Activated naive CD4-positive, alpha-beta T cell treated with anti-CD3 and anti-CD28 coated beads, Interleukin-2, amount 10 ng/mL, durations not matched to agents 7 days and 5 days (primary cell): ENCODE results near the gene DENND4A.

Source experiments
- CTCF ChIA-PET: fragments of 350-600 bp; sonication (Branson Sonifier 250); formaldehyde crosslinking; loops from one replicate; lab custom pipeline; 2021; ENCODE audit warnings: antibody characterized with exemption; lab: Charles Lee
- DNase-seq: peaks from one replicate; pipeline ENCODE4 v3.0.0-alpha.2; 2020
- H3K27ac Mint-ChIP-seq: one replicate; pipeline ENCODE4 v1.8.0; 2021; ENCODE audit warnings: mild to moderate bottlenecking, moderate library complexity, mixed read lengths
- H3K27me3 Mint-ChIP-seq: one replicate; pipeline ENCODE4 v1.8.0; 2021; ENCODE audit warnings: mild to moderate bottlenecking, mixed read lengths
- H3K36me3 Mint-ChIP-seq: one replicate; pipeline ENCODE4 v1.8.0; 2021; ENCODE audit warnings: mixed read lengths
- H3K4me1 Mint-ChIP-seq: one replicate; pipeline ENCODE4 v1.8.0; 2021; ENCODE audit warnings: mixed read lengths
- H3K4me3 Mint-ChIP-seq: one replicate; pipeline ENCODE4 v1.8.0; 2021; ENCODE audit warnings: mild to moderate bottlenecking, moderate library complexity, mixed read lengths
- H3K9me3 Mint-ChIP-seq: one replicate; pipeline ENCODE4 v1.8.0; 2021; ENCODE audit warnings: mixed read lengths

The DENND4A gene

GRCh38 chr15:65792138-65792987, at the start of gene DENND4A:
TSS of gene DENND4A (minus strand) at chr15:65792293. CDS start at chr15:65756450, 35,843 bp downstream.
- Mint-ChIP-seq H3K9me3 (no peaks in the 10 kb centered on the region), H3K4me1 (peaks cover 69% of the 10 kb centered on the region), H3K36me3 (peaks cover 8% of the 10 kb centered on the region), H3K4me3 (peak within 1 kb of the TSS; percentile 85), H3K27ac (peak within 1 kb of the TSS; percentile 97), H3K27me3 (no peaks in the 10 kb centered on the region)
- peak; percentile 98 for DNase-seq
- CTCF ChIA-PET = interaction anchor here (0.9 to 2.5 kb wide), 6 partner anchors 26 to 44 kb away, joined by 3 to 10 read pairs (median 6); no protein-coding TSS in a partner anchor

GRCh38 chr15:65841121-65841930, 49.2 kb upstream of the DENND4A start:
- H3K4me3 Mint-ChIP-seq = no peak overlapping the region
- CTCF ChIA-PET = interaction anchor here (0.7 kb wide), 1 partner anchor 202 kb away, joined by 3 read pairs; no protein-coding TSS in a partner anchor
- H3K27ac Mint-ChIP-seq = no peak overlapping the region
- DNase-seq = no peak
- H3K9me3 Mint-ChIP-seq = no peaks in the 10 kb centered on the region
- no peaks in the 10 kb centered on the region for H3K4me1 Mint-ChIP-seq
- H3K27me3 Mint-ChIP-seq = peaks cover 12% of the 10 kb centered on the region
- H3K36me3 Mint-ChIP-seq = no peaks in the 10 kb centered on the region

GRCh38 chr15:65839985-65840384, 47.9 kb upstream of the DENND4A start:
- CTCF ChIA-PET = interaction anchor here (0.5 kb wide), 1 partner anchor 179 kb away, joined by 3 read pairs; no protein-coding TSS in a partner anchor
- H3K27me3 Mint-ChIP-seq = peaks cover 12% of the 10 kb centered on the region

GRCh38 chr15:65839354-65839901, 47.3 kb upstream of the DENND4A start:
- Mint-ChIP-seq H3K27ac (no peak overlapping the region), H3K9me3 (no peaks in the 10 kb centered on the region), H3K4me1 (no peaks in the 10 kb centered on the region), H3K36me3 (no peaks in the 10 kb centered on the region), H3K4me3 (no peak overlapping the region), H3K27me3 (peaks cover 12% of the 10 kb centered on the region)
- DNase-seq = no peak
- CTCF ChIA-PET = interaction anchor here (0.5 kb wide), 1 partner anchor 179 kb away, joined by 3 read pairs; no protein-coding TSS in a partner anchor

More at GRCh38 chr15:65839985-65840384, 47.9 kb upstream of the DENND4A start:
- Mint-ChIP-seq H3K4me1 (no peaks in the 10 kb centered on the region), H3K36me3 (no peaks in the 10 kb centered on the region), H3K9me3 (no peaks in the 10 kb centered on the region), H3K4me3 (no peak overlapping the region), H3K27ac (no peak overlapping the region)
- no peak for DNase-seq

- no peaks in the 10 kb centered on the region for H3K9me3 Mint-ChIP-seq
- no peaks in the 10 kb centered on the region for H3K36me3 Mint-ChIP-seq
- H3K27ac Mint-ChIP-seq = no peak overlapping the region
- DNase-seq = no peak
- peaks cover 16% of the 10 kb centered on the region for H3K4me1 Mint-ChIP-seq
- peaks cover 12% of the 10 kb centered on the region for H3K27me3 Mint-ChIP-seq
- CTCF ChIA-PET = interaction anchor here (0.6 to 5.6 kb wide), 14 partner anchors 9 to 1144 kb away, joined by 3 to 82 read pairs (median 4); partner anchors contain the start of gene DENND4A
- no peak overlapping the region for H3K4me3 Mint-ChIP-seq
Measured at GRCh38 chr15:65837301-65838294, 45.5 kb upstream of the DENND4A start.

- no peak overlapping the region for H3K27ac Mint-ChIP-seq
- H3K27me3 Mint-ChIP-seq = peaks cover 6% of the 10 kb centered on the region
- peaks cover 24% of the 10 kb centered on the region for H3K4me1 Mint-ChIP-seq
- H3K4me3 Mint-ChIP-seq = no peak overlapping the region
- no peaks in the 10 kb centered on the region for H3K9me3 Mint-ChIP-seq
- no peak for DNase-seq
- CTCF ChIA-PET = interaction anchor here (0.7 to 5.6 kb wide), 18 partner anchors 10 to 247 kb away, joined by 3 to 82 read pairs (median 4); partner anchors contain the start of gene DENND4A
- peaks cover 1% of the 10 kb centered on the region for H3K36me3 Mint-ChIP-seq
Measured at GRCh38 chr15:65836665-65837064, 44.6 kb upstream of the DENND4A start.

GRCh38 chr15:65835447-65835846, 43.4 kb upstream of the DENND4A start:
- Mint-ChIP-seq H3K9me3 (no peaks in the 10 kb centered on the region), H3K4me3 (no peak overlapping the region), H3K36me3 (peaks cover 1% of the 10 kb centered on the region), H3K27ac (no peak overlapping the region), H3K4me1 (peaks cover 33% of the 10 kb centered on the region), H3K27me3 (no peaks in the 10 kb centered on the region)
- CTCF ChIA-PET = interaction anchor here (1.0 to 5.6 kb wide), 11 partner anchors 12 to 240 kb away, joined by 3 to 82 read pairs (median 3); partner anchors contain the start of gene INTS14
- no peak for DNase-seq

- peaks cover 1% of the 10 kb centered on the region for H3K36me3 Mint-ChIP-seq
- no peak overlapping the region for H3K27ac Mint-ChIP-seq
- H3K9me3 Mint-ChIP-seq = no peaks in the 10 kb centered on the region
- no peak for DNase-seq
- H3K27me3 Mint-ChIP-seq = no peaks in the 10 kb centered on the region
- H3K4me1 Mint-ChIP-seq = peaks cover 37% of the 10 kb centered on the region
- H3K4me3 Mint-ChIP-seq = no peak overlapping the region
- CTCF ChIA-PET = interaction anchor here (0.7 to 5.6 kb wide), 10 partner anchors 11 to 224 kb away, joined by 3 to 82 read pairs (median 3); partner anchors contain the start of gene INTS14
Measured at GRCh38 chr15:65834603-65835282, 42.6 kb upstream of the DENND4A start.

GRCh38 chr15:65833501-65834205, 41.6 kb upstream of the DENND4A start:
- Mint-ChIP-seq H3K4me1 (peaks cover 46% of the 10 kb centered on the region), H3K27me3 (no peaks in the 10 kb centered on the region), H3K4me3 (peak overlapping the region; percentile 64), H3K36me3 (peaks cover 1% of the 10 kb centered on the region), H3K9me3 (no peaks in the 10 kb centered on the region), H3K27ac (peak overlapping the region; percentile 96)
- CTCF ChIA-PET = interaction anchor here (0.8 to 5.6 kb wide), 4 partner anchors 10 to 514 kb away, joined by 3 to 82 read pairs (median 10); no protein-coding TSS in a partner anchor
- no peak for DNase-seq

- H3K27ac Mint-ChIP-seq = peak overlapping the region; percentile 96
- peak; percentile 72 for DNase-seq
- no peaks in the 10 kb centered on the region for H3K9me3 Mint-ChIP-seq
- H3K36me3 Mint-ChIP-seq = peaks cover 7% of the 10 kb centered on the region
- H3K4me1 Mint-ChIP-seq = peaks cover 55% of the 10 kb centered on the region
- H3K4me3 Mint-ChIP-seq = peak overlapping the region; percentile 64
- CTCF ChIA-PET = interaction anchor here (0.8 to 1.7 kb wide), 7 partner anchors 9 to 513 kb away, joined by 3 to 15 read pairs (median 4); partner anchors contain the start of gene DENND4A
- H3K27me3 Mint-ChIP-seq = no peaks in the 10 kb centered on the region
Measured at GRCh38 chr15:65832549-65833364, 40.7 kb upstream of the DENND4A start.
